AG09309 (cell line): Measurements from ENCODE around the gene CAMK2N1.
"Not testable (repeated sequence)": the region's sequence is repeated elsewhere in the genome, so short reads cannot be mapped to it uniquely, and the experiment has no call there.

ENCODE experiments used
- DNase-seq: peaks from one replicate; pipeline ENCODE4 v3.0.0-alpha.2; 2010; ENCODE audit warnings: low read depth
- H3K4me3 ChIP-seq: 2 replicates; pipeline ENCODE4 v1.5.1; 2011; ENCODE audit warnings: mild to moderate bottlenecking, low read depth, low read length, moderate library complexity; ENCODE audit not compliant: control insufficient read depth
- CTCF ChIP-seq: IDR thresholded peaks from 2 replicates; pipeline ENCODE4 v1.5.1; 2011; ENCODE audit warnings: mild to moderate bottlenecking, low read depth, low read length, inconsistent platforms; ENCODE audit not compliant: insufficient read depth, control insufficient read depth; ENCODE audit errors: missing control alignments

Gene CAMK2N1

GRCh38 chr1:20507248-20507563, 21.2 kb upstream of the CAMK2N1 start:
- DNase-seq: no peak
- H3K4me3 ChIP-seq: peak overlapping the region; percentile 93
- no peak for TF ChIP-seq CTCF

GRCh38 chr1:20505488-20505887, 19.5 kb upstream of the CAMK2N1 start:
- DNase-seq: no peak
- no peak for TF ChIP-seq CTCF
- no peak overlapping the region for H3K4me3 ChIP-seq

GRCh38 chr1:20500716-20501115, 14.7 kb upstream of the CAMK2N1 start:
- no peak for TF ChIP-seq CTCF
- no peak overlapping the region for H3K4me3 ChIP-seq
- no peak for DNase-seq

- TF ChIP-seq CTCF: no peak
- DNase-seq: no peak
- no peak overlapping the region for H3K4me3 ChIP-seq
These were observed 13.7 kb upstream of the CAMK2N1 start for GRCh38 chr1:20499718-20500117.

GRCh38 chr1:20499105-20499504, 13.1 kb upstream of the CAMK2N1 start:
- no peak overlapping the region for H3K4me3 ChIP-seq
- no peak for TF ChIP-seq CTCF
- DNase-seq: no peak

- H3K4me3 ChIP-seq: no peak overlapping the region
- TF ChIP-seq CTCF: no peak
- no peak for DNase-seq
These were observed 12.1 kb upstream of the CAMK2N1 start for GRCh38 chr1:20498116-20498515.

- TF ChIP-seq CTCF: no peak
These were observed 11.5 kb upstream of the CAMK2N1 start for GRCh38 chr1:20497506-20497905.

GRCh38 chr1:20496725-20497383, 10.8 kb upstream of the CAMK2N1 start:
- H3K4me3 ChIP-seq, DNase-seq: not testable (repeated sequence)

More at GRCh38 chr1:20497506-20497905, 11.5 kb upstream of the CAMK2N1 start:
- no peak overlapping the region for H3K4me3 ChIP-seq
- no peak for DNase-seq
